OCI-LY3 (cell line): ENCODE data around the gene MIP.

Experiments
- H2AFZ ChIP-seq: fragments of 200-600, 300-600 bp; shearing (Covaris generic); 2 replicates; pipeline ENCODE4 v1.6.0; 2014; ENCODE audit warnings: antibody characterized with exemption, low read depth, low read length
- H3K27ac ChIP-seq: fragments of 200-600, 300-600 bp; sonication (generic); 2 replicates; pipeline ENCODE4 v1.5.1; 2014; ENCODE audit warnings: mild to moderate bottlenecking, low read length, moderate library complexity, mixed read lengths
- H3K27me3 ChIP-seq: fragments of 200-600, 300-600 bp; sonication (generic); 2 replicates; pipeline ENCODE4 v1.6.1; 2014; ENCODE audit warnings: low read depth, low read length, mixed read lengths
- H3K36me3 ChIP-seq: fragments of 200-600, 300-600 bp; sonication (generic); replicated peaks from 2 replicates; pipeline ENCODE3; 2014; ENCODE audit warnings: low read depth, low read length, mixed read lengths
- H3K4me1 ChIP-seq: fragments of 300-600, 200-600 bp; sonication (generic); 2 replicates; pipeline ENCODE4 v1.6.1; 2014; ENCODE audit warnings: low read length, mixed read lengths
- H3K4me2 ChIP-seq: fragments of 200-600, 300-600 bp; sonication (generic); 2 replicates; pipeline ENCODE4 v1.6.1; 2014; ENCODE audit warnings: low read length, mixed read lengths
- H3K4me3 ChIP-seq: fragments of 300-600, 200-600 bp; sonication (generic); 2 replicates; pipeline ENCODE4 v1.5.1; 2014; ENCODE audit warnings: antibody characterized with exemption, mild to moderate bottlenecking, low read length, moderate library complexity
- H3K79me2 ChIP-seq: fragments of 300-600, 200-600 bp; shearing (Covaris generic); 2 replicates; pipeline ENCODE4 v1.6.1; 2014; ENCODE audit warnings: mild to moderate bottlenecking, low read length, mixed read lengths
- H3K9ac ChIP-seq: fragments of 300-600, 200-600 bp; shearing (Covaris generic); 2 replicates; pipeline ENCODE4 v1.6.0; 2014; ENCODE audit warnings: mild to moderate bottlenecking, low read length, moderate library complexity
- H3K9me3 ChIP-seq: fragments of 200-600, 300-600 bp; shearing (Covaris generic); 2 replicates; pipeline ENCODE4 v1.6.1; 2014; ENCODE audit warnings: low read length, mixed read lengths; ENCODE audit not compliant: insufficient read depth
- H4K20me1 ChIP-seq: fragments of 200-600, 300-600 bp; sonication (generic); 2 replicates; pipeline ENCODE4 v1.6.1; 2016; ENCODE audit warnings: low read length, mixed read lengths; ENCODE audit not compliant: insufficient read depth
- EZH2phosphoT487 ChIP-seq: fragments of 200-600 bp; shearing (Covaris generic); IDR thresholded peaks from 2 replicates; pipeline ENCODE4 v1.6.1; 2018; ENCODE audit warnings: antibody characterized with exemption, mixed run types, low read depth
- TF ChIP-seq, protein P1 (sequence below): fragments of 200-600, 300-600 bp; sonication (generic); IDR thresholded peaks from 2 replicates; pipeline ENCODE4 v1.5.1; 2014; ENCODE audit warnings: antibody characterized with exemption, low read length, low read depth

The MIP gene

DNA sequence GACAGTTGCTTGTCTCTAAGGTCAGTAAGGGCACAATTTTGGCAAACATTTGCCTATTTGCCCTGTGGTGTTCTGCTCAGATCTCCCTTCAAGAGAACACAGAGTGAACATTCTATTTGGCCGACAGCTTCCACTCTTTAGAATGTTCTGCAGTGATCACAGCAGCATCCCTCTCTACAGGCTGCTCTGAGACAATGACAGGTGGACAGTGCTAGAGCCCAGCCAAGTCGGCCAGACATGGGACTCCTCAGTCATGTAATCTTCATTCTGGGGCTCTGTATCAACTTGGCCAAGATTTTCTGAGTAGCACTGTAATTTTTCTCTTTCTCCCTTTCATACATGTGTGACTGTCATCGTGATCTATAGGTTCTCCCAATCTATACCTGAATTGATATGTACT lies 40.1 kb downstream of the MIP start:
- TF ChIP-seq EZH2phosphoT487, result no peak
- TF ChIP-seq, protein P1, sequence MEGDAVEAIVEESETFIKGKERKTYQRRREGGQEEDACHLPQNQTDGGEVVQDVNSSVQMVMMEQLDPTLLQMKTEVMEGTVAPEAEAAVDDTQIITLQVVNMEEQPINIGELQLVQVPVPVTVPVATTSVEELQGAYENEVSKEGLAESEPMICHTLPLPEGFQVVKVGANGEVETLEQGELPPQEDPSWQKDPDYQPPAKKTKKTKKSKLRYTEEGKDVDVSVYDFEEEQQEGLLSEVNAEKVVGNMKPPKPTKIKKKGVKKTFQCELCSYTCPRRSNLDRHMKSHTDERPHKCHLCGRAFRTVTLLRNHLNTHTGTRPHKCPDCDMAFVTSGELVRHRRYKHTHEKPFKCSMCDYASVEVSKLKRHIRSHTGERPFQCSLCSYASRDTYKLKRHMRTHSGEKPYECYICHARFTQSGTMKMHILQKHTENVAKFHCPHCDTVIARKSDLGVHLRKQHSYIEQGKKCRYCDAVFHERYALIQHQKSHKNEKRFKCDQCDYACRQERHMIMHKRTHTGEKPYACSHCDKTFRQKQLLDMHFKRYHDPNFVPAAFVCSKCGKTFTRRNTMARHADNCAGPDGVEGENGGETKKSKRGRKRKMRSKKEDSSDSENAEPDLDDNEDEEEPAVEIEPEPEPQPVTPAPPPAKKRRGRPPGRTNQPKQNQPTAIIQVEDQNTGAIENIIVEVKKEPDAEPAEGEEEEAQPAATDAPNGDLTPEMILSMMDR, result no peak
- H4K20me1 ChIP-seq, result no peaks in the 10 kb centered on the region
- peaks cover 33% of the 10 kb centered on the region for H3K36me3 ChIP-seq
- no peak overlapping the region for H3K4me2 ChIP-seq
- no peak overlapping the region for H2AFZ ChIP-seq
- H3K79me2 ChIP-seq, result no peaks in the 10 kb centered on the region
- H3K9me3 ChIP-seq, result no peaks in the 10 kb centered on the region
- H3K9ac ChIP-seq, result no peak overlapping the region
- H3K27ac ChIP-seq, result no peak overlapping the region
- no peak overlapping the region for H3K4me3 ChIP-seq
- no peaks in the 10 kb centered on the region for H3K27me3 ChIP-seq
- no peaks in the 10 kb centered on the region for H3K4me1 ChIP-seq

DNA sequence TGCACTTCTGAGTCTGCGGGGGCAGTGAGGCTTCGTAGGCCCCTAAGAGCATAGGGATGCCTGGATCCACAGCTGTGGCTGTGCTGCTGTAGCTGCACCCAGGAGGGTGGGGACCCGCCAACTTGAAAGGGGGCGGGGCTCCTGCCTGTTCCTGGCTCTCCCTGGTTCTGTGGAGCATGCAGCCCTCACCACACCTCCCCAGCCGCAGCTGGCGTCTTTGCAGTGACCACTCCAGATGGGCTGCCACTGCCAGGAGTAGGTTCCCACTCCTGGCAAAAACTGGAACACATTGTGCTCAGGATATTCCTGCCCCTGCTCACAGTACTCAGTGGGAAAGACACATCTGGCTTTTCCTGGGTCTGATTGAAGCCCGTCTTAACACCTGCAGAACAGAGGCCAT lies 41.1 kb downstream of the MIP start:
- no peak for TF ChIP-seq EZH2phosphoT487
- TF ChIP-seq, protein P1, result no peak
- H3K4me3 ChIP-seq, result no peak overlapping the region
- H3K9me3 ChIP-seq, result no peaks in the 10 kb centered on the region
- no peak overlapping the region for H3K4me2 ChIP-seq
- no peaks in the 10 kb centered on the region for H4K20me1 ChIP-seq
- no peaks in the 10 kb centered on the region for H3K79me2 ChIP-seq
- H3K27me3 ChIP-seq, result no peaks in the 10 kb centered on the region
- no peak overlapping the region for H2AFZ ChIP-seq
- H3K27ac ChIP-seq, result no peak overlapping the region
- H3K9ac ChIP-seq, result no peak overlapping the region
- peaks cover 29% of the 10 kb centered on the region for H3K36me3 ChIP-seq
- H3K4me1 ChIP-seq, result no peaks in the 10 kb centered on the region

DNA sequence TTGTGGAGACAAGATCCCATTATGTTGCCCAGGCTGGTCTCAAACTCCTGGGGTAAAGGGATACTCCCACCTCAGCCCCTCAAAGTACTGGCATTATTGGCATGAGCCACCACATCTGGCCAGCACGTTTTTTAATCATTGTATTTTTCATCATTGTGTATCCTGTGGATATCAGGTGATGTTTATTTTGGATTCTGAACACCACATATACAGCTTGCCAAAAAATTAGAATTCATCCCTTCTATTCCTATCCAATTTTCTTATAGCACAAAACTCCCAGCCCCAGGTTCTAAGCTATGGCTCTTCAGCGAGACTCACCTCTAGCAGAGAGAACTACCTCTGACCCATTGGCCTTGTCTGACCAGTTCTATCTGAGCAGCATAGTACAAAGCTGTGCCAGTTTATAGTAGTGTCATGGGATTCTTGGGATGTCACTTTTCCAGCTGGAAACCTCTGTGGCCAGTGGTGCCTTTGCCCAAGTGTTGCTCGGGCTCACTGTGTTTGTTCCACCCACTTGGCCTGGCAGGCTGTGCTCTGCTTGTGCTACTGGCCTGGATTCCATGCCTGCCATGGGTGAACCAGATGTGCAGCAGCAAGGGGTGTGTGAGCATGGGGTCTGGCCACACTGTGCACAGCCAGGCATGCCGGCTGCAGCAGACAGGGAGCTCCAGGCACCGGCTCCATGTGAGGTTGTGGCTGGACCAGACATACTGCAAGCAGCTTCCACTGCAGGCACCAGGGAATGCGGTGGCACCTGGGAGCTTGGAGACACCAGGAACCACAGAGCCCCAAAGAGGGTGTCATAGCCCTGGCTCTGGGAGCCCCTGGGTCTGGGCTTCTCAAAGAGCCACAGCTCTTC lies 42.4 kb downstream of the MIP start:
- Histone ChIP-seq H2AFZ (no peak overlapping the region), H3K36me3 (peaks cover 18% of the 10 kb centered on the region), H3K9ac (no peak overlapping the region), H3K27ac (no peak overlapping the region), H4K20me1 (no peaks in the 10 kb centered on the region), H3K4me2 (no peak overlapping the region), H3K4me1 (no peaks in the 10 kb centered on the region), H3K4me3 (no peak overlapping the region), H3K9me3 (no peaks in the 10 kb centered on the region), H3K79me2 (no peaks in the 10 kb centered on the region), H3K27me3 (no peaks in the 10 kb centered on the region)
- TF ChIP-seq, protein P1, result no peak
- no peak for TF ChIP-seq EZH2phosphoT487

DNA sequence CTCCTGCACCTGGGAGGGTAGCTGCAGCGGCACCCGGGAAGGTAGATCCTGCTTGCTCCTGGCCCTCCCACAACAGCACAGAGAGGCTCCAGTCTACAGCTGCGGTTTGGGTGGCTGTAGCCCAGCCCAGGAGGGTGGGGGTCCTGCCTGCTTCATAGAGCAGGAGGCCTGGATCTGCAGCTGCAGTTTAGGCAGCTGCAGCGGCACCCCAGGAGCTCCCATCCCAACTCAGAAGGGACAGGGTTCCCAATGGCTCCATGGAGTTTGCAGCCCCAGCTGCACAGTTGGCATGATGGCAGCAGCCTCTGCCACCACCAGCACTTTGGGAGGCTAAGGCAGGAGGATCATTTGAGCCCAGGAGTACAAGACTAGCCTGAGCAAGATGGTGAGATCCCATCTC lies 43.7 kb downstream of the MIP start:
- Histone ChIP-seq H3K4me2 (no peak overlapping the region), H2AFZ (no peak overlapping the region), H3K9ac (no peak overlapping the region), H3K9me3 (no peaks in the 10 kb centered on the region), H3K36me3 (peaks cover 12% of the 10 kb centered on the region), H3K27ac (no peak overlapping the region), H3K4me1 (no peaks in the 10 kb centered on the region), H4K20me1 (no peaks in the 10 kb centered on the region), H3K79me2 (no peaks in the 10 kb centered on the region), H3K4me3 (no peak overlapping the region), H3K27me3 (no peaks in the 10 kb centered on the region)
- TF ChIP-seq EZH2phosphoT487, result no peak
- TF ChIP-seq, protein P1, result no peak
